Activated effector memory CD4-positive, alpha-beta T cell treated with Interleukin-2 at 50 U/mL for 16 hours (primary cell): Measurements from ENCODE around the gene PAN2.
"Not testable (repeated sequence)": the region's sequence is repeated elsewhere in the genome, so short reads cannot be mapped to it uniquely, and the experiment has no call there.

Experiments
- DNase-seq: peaks from one replicate; pipeline ENCODE4 v3.0.0-alpha.2; 2020

PAN2 gene

GRCh38 chr12:56304276-56304675 lies 29.5 kb downstream of the PAN2 start:
- DNase-seq, result no peak

GRCh38 chr12:56300644-56301464 lies 32.9 kb downstream of the PAN2 start:
- no peak for DNase-seq

- DNase-seq, result peak; percentile 97
Measured at GRCh38 chr12:56299853-56300643, 33.8 kb downstream of the PAN2 start, which contains the start of gene CS. Gene CS (minus strand): TSS chr12:56300330. CDS start chr12:56300201, 129 bp downstream.

- no peak for DNase-seq
Measured at GRCh38 chr12:56299308-56299852, 34.4 kb downstream of the PAN2 start.

- DNase-seq, result no peak
Measured at GRCh38 chr12:56298828-56299227, 35.0 kb downstream of the PAN2 start.

- DNase-seq, result no peak
Measured at GRCh38 chr12:56297400-56297799, 36.4 kb downstream of the PAN2 start.

GRCh38 chr12:56296295-56296694 lies 37.5 kb downstream of the PAN2 start:
- DNase-seq, result no peak

GRCh38 chr12:56293795-56294194 lies 40.0 kb downstream of the PAN2 start:
- no peak for DNase-seq

- DNase-seq, result no peak
Measured at GRCh38 chr12:56288705-56289387, 45.0 kb downstream of the PAN2 start.

- DNase-seq, result no peak
Measured at GRCh38 chr12:56286044-56286830, 47.6 kb downstream of the PAN2 start.

GRCh38 chr12:56284263-56284662 lies 49.5 kb downstream of the PAN2 start:
- DNase-seq, result not testable (repeated sequence)

- DNase-seq, result no peak
Measured at GRCh38 chr12:56282579-56282978, 51.2 kb downstream of the PAN2 start.

GRCh38 chr12:56282030-56282429 lies 51.8 kb downstream of the PAN2 start:
- no peak for DNase-seq

- DNase-seq, result no peak
Measured at GRCh38 chr12:56280849-56281248, 53.0 kb downstream of the PAN2 start.

GRCh38 chr12:56278905-56279304 lies 54.9 kb downstream of the PAN2 start:
- DNase-seq, result no peak

- no peak for DNase-seq
Measured at GRCh38 chr12:56274299-56274698, 59.5 kb downstream of the PAN2 start.

- DNase-seq, result not testable (repeated sequence)
Measured at GRCh38 chr12:56272468-56272867, 61.3 kb downstream of the PAN2 start.

GRCh38 chr12:56271031-56271430 lies 62.8 kb downstream of the PAN2 start:
- no peak for DNase-seq

GRCh38 chr12:56267443-56268071 lies 66.2 kb downstream of the PAN2 start:
- no peak for DNase-seq

- peak; percentile 86 for DNase-seq
Measured at GRCh38 chr12:56266693-56267442, 66.9 kb downstream of the PAN2 start, which contains the start of gene COQ10A. Gene COQ10A (plus strand): TSS chr12:56266942. CDS start chr12:56267119, 177 bp downstream.
